Non-pigmented ciliary epithelial cell (primary cell): Measurements from ENCODE around the gene SLC10A7.
"Not testable (repeated sequence)": the region's sequence is repeated elsewhere in the genome, so short reads cannot be mapped to it uniquely, and the experiment has no call there.

Source experiments
- DNase-seq: peaks from one replicate; pipeline ENCODE4 v3.0.0-alpha.2; 2010; ENCODE audit warnings: low read depth

SLC10A7 gene

DNA sequence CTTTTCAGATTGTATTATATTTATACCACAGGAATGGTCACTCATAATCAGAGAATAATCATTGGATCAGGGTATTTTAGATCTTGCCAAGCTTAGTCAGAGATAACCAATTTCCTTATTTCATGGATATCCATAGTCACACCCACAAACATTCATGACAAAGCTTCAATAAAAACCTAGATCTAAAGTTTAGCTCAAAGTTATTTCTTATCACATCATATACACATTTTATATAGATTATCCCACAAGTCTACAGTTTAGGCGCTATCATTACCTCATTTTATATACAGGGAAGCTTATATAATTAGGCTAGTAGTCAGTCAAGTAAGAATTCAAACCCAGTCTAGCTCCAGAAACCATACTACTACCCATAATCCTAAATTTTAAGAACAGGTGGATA is 82.3 kb downstream of the SLC10A7 start:
- no peak for DNase-seq

DNA sequence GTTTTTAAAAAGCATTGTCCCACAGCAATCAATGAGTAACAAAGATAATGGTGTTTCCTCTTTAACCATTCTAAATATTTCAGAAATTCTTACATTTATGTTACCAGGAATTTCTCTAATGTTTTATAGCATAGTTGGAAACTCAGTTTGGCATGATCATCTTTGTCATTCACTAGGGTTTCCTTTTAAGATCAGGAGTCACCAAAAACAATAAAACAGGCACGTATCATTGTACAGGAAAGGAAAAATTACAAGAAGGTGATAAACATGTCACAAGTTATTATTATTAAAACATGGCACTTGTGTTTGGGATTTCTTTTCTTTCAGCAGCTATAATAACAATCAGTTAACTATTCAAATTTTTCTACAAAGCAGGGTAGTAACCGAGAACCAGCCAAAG is 84.0 kb downstream of the SLC10A7 start:
- DNase-seq = no peak

DNA sequence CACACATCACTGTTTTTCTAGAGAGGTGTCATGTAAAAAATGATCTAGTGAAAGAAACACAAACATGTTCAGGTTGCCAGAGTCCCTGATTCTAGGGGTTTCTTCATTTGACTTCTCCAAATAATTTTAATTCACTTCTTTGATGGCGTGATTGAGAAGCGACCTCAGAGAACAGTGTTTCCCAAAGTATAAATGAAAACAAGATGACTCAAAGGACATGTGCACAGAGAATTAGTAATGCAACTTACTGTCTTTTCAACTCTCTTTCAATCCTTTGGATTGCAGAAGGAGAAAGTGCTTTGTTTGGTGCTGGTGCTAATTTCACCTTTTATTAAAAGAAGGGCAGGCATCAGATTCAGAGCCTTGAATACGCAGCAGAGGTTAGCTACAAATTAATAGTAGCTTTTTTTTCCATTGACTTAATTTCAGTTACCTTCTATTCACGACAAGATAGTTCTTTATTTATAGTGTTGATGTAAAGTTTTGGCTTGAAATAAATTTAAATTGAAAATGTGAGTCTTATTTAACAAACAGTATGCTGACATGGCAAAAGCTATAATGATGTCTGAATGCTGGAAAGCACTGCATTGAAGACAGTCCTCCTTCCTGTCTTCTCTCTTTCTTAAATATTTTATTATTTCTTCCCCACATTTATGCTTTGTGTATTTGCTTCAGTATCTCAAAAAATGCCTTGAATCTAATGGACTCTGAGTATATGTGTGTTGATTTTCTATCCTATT is 85.1 kb downstream of the SLC10A7 start:
- DNase-seq = no peak

DNA sequence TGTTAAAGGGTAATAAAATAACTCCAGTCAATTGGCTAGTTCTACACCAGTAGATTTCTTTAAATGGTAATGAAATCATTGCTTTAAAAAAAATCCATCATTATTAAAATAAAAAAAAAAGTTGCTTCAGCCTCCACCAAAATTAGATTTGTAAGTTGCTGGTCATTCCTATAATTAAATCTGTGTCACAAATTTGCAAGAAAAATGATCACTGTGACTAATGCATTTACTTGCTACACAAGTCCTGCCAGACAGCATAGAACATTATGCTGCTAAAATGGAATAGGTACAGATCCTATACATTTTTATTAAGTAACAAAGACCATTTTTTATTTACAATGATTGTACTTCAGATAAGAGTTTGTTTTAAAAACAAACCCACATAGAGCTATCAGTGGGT is 85.8 kb downstream of the SLC10A7 start:
- DNase-seq = no peak

DNA sequence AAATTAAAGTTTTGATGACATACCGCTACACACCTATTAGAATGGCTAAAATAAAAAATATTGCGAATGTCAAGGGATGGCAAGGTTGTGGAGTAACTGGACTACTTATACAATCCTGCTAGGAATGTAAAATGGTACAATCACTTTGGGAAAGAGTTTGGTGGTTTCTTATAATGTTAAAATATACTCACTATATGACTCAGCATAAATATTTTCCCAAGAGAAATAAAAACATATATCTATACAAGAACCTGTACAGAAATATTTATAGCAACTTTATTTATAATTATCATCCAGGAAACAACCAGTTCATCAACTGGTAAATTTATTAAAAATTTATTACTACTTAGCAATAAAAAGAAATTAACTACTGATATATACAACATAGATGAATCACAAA is 89.7 kb downstream of the SLC10A7 start:
- DNase-seq = no peak

DNA sequence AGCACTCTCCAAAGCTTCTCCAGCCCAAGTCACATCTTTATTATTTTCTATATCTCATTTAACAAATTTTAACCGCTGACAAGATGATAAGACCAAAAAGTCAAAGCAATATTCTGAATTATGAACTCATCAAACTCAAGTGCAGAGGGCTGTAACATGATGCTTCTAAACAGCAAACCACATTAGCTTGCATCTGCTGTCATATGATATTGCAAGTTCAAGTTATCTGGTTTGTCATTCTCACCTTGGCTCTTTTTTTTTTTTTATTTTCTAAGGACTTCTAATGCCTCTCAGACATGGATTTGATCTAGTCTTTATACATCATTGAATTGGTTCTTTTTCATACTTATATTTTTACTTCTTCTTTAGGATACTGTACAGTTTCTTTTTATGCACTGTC is 93.4 kb downstream of the SLC10A7 start:
- DNase-seq = no peak

DNA sequence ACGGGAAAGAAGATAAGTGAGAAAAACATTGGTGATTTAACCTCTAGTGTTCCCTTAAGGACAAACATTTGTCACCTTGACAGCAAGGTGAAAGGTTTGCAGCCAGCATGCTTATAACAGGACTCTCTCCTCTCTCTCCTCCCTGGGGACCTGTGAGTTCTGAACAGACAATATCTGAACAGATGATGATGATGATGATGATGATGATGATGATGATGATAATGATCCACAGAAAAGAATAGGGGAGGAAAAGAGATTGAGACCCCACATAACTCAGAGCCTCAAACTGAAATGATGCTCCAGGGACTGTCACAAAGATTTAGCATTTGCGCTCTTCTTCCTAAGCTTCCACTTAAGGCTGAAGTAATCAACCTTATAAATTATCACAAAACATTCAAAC is 103.9 kb downstream of the SLC10A7 start:
- no peak for DNase-seq

DNA sequence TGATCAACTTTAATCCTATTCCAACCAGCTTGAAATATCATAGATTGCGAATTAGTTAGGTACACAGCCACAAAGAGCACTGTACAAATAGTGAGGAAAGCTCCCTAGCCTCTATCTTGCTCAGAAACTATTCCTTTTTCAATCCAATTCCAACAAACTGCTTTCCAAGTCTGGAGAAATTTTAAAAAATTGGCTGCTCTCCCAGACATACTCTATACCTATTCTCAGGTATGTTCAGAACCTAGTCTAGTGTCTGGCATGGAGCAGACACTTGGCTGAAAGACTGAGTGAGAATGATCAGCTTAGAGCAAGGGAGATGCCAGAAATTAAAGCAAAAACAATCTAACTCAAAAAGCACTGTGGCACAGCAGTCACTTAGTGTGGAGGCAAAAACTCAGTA is 105.9 kb downstream of the SLC10A7 start:
- DNase-seq = no peak

DNA sequence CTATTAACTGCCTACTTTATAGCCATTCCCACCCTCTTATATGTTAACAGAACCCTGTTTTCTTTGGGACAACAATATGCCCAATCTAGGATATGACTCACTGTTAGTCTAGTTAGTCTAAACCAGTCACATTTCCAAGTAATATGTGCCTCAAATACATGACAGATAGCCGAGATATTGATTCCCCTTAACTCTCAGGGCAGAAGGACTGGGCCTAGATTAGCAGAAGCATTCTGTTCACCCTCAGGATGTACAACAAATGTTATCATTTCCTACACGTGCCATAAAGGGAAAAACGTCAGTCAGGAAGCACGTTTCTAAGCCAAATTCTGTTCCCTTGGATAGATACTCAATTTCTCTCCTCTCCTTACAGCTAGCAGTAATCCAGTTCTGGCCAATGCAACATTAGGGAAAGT is 114.1 kb downstream of the SLC10A7 start:
- DNase-seq = no peak

DNA sequence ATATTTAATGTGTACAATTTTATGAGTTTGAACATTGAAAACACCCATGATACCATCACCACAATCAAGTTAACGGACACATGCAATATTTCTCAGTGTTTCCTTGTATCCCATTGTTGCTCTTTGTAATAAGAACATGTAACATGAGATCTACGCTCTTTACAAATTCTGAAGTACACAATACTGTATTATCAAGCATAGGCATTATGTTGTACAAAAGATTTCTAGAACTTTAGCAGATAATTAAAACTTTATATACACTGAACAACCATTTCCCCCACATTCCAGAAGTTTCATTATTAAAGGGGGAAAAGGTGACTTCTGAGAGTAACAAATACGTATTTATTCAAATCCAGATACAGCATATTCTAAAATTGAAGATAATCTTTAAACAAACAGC is 114.5 kb downstream of the SLC10A7 start:
- DNase-seq = no peak

DNA sequence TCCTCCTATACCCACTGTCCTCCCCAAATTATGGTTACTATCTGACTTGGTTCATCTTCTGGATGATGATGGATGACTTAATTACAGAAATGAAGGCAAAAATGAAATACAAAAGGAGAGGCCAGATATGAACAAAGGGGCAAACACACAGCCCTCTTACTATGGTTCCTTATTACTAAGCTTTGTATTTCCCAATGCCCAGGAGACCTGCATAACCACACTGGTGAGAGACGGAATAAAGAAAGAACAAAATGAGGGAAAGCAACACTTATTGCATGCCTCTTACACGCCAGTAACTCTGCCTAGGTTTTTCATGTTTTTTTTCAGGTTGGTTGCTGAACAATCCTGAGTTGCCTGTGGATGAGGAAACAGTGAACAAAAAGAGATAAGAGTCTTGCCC is 120.5 kb downstream of the SLC10A7 start:
- no peak for DNase-seq

DNA sequence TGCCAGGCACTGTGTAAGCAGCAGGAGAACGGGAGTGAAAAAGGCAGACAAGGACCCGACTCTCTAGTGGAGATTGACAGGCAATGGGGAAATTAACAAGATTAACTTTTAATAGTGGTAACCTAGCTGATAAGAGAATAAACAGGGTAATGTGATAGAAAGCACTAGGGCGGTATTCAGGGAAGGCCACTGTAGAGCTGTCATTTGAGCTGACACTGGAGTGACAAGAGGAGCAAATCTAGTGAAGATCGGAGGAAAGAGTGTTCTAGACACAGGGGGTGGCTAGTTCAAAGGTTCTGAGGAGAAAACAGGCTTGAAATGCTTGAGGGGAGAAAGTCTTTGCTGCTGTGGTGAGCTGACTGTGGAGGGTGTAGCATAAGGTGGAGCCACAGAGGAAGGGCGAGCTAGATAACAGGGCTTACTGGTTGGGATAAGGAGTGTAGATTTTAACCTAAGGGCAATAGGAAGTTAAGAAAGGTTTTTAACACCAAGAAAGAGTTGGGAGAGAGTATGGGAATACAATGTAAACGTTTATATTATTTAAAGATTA is 122.8 kb downstream of the SLC10A7 start:
- no peak for DNase-seq

DNA sequence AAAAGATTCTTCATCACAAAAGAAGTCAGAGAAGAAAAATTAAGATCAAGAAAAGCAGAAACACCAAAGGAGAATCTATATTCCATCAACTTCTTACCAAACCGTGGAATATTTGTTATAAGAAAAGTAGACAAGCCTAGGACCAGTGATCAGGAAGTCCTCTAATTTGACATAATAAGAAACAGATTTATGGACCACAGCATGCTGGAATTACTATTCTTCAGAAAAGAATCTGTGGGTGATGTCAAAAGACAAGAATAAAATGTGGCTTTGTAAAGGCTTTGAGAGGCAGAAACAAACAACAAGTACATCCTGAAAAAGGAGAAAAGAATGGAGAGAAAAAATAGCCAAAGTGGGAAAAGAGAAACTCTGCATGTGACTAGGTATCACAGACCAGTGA is 123.3 kb downstream of the SLC10A7 start:
- DNase-seq = no peak

DNA sequence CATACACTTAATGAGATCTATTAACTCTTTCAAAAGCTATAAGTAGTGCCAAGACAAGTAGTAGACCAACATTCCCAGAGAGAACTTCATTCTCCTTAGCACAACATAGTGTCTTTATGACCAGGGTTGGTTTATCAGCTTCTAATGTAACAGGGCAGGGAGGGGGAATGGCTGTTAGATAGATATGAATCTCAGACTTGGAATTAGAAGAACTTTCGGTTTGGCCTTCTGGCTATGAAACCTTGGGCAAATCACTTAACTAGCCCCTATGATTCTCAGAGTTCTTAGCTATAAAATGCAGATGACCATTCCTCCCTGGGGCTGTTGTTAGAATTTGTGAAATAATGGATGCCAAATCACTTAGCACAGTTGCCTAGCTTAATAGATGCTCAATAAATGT is 132.2 kb downstream of the SLC10A7 start:
- no peak for DNase-seq

DNA sequence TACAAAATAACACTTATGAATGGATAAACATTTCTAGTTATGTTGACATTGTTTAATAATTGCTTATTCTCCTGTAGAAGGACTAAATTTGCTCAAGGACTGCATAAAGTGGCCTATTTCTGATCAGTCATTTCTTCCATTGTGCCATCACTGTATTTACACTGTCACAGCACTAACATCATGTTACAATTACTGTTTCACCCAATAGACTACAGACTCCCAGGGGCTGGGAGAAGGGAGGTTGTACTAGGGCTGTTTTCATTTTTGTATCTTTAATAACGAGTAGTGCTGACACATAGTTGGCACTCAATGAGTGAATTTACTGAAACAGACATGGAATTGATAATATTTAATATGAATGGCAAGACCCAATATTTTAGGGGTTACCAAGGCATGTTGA is 139.5 kb downstream of the SLC10A7 start:
- DNase-seq = no peak

DNA sequence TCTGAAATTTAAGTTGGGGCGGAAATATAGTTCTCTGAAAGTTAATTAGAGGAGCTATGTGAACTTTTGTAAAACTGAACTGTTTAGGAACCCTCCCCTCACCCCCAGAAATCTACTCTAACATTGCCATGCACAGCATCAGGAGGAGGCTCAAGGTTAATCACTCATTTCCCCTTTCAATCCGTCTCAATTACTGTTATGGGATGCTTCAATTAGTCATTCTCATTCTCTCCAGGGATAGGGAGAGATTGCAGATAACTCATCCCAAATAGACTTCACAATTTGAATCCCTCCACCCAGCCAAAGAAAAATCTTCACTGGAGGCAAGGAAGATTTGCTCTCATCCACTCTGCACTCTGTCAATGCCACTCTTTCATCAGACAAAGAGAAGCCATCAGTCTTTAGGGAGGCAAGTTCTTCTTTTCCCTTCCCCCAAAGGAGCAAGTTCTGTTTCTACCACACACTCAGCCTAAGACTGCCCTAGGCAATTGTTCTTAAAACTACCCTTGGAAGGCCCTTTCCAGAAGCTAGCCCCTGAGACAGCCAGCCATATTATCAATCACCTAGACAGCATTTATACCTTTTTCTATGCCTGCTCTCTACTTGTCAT is 140.4 kb downstream of the SLC10A7 start:
- DNase-seq = no peak

DNA sequence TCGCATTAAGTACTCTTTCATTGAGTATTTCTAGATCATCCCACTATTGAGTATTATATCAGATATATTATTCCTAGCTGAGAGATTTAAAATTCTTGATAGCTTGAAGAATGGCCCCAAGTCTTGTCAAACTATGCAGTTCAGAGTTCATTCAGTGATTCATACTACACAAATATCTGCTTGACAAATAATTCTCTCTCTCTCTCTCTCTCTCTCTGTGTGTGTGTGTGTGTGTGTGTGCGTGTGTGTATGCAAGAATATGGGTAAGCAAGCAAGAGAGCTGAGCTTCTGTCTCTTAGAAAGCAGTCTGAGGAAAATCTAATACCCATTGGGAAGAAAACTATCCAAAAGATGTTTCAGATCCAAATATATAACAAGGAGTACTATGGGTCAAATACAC is 142.0 kb downstream of the SLC10A7 start:
- peak; percentile 18 for DNase-seq

DNA sequence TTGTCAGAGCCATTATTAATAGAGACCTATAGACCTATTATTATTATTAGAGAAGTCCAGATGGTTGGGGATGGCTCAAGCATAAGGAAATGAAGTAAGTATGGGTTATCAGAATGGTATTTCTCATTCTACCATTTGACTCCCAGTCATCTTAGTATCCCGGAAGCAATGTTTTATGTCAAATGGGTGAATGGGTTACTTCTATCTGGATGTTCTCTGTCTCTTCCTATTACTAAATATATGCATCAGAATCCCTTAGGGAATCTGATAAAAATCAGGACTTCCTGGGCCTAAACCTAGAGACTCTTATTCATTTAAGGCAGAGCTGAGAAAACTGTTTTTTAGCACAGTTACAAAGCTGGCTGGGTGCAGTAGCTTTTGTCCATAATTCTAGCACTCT is 149.9 kb downstream of the SLC10A7 start:
- no peak for DNase-seq

DNA sequence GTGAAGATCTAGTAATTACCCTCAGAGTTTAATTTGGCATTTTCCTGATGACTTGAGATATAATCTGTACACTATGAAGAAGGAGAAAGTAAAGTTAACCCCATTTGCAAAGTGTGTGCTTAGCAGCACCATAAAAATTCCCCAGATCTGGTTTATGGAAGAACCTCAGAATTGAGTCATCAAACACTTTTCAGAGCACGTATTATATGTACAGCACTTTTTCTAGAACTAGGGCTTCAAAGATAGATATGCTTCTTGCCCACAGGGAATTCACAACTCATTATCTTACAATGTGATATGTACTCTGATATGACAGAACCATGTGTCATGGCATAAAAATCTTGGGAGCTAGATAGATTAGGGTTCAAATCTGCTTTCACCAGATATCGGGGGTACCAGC is 150.9 kb downstream of the SLC10A7 start:
- peak; percentile 27 for DNase-seq

DNA sequence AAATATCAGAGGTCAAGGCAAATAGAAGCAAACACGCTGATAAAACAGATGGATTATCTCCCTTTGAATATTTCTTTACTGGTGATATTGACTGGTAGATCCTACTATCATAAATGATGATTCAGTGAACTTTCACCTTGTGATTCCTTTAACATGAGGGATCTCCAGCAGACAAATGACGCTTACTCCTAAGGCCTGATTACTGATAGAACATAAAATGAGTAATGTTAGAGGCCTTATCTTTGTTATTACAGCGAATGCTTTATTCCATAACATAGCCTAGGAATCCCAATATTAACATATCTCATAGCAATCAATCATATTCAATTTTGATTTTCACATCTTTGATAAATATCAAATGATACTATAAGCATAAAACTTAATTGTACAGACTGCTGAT is 152.3 kb downstream of the SLC10A7 start:
- no peak for DNase-seq

DNA sequence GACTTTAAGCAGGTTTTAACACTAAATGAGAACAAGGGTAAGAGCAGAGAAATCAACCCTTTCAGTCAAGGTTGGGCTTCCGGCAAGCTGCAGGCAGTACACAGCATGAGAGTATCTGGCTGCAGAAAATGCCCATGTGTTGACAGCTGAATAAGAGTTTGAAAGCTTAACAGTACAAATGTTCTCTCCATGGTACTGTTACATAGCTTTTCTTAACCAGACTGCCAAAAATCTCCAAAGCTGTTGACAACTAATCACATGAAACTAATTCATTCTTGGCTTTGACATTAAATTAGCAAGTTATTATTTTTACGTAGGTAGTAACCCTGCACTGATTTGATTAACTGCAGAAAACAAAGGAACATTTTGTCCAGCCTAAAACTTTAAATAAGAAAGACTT is 153.5 kb downstream of the SLC10A7 start:
- DNase-seq = no peak

DNA sequence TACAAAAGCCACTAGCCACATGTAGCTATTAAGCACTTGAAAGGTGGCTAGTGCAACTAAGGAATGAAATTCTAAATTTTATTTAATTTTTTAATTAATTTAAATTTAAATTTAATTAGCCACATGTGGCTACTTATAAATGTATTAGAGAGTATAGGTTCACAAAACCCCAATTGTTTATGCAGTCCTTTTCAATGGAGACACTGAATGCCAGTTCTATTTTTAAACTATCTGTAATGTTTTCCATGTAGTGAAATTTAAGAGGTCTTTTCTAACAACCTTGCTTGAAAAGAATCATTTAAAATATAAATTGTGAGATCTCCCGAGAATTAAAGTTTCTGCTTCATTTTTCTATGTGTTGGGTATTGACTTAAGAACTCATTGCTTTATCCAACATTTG is 154.4 kb downstream of the SLC10A7 start:
- no peak for DNase-seq

DNA sequence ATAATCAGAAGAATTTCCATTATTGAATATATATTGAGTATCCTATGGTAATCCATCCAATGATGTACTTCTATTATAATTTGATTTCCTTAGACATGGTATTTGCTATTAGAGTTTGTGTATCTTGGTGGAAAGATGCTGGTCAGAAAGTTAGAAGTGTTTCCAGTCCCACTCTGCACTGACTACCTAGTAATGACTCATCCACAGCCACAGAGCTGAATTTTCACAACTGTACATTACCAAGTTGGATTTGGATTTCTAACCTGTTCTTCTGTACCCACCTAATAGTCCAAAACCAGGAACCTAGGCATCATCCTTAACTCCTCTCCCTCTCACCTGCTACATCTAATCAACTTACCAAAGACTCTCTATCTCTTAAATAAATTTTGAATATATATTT is 162.0 kb downstream of the SLC10A7 start:
- no peak for DNase-seq

DNA sequence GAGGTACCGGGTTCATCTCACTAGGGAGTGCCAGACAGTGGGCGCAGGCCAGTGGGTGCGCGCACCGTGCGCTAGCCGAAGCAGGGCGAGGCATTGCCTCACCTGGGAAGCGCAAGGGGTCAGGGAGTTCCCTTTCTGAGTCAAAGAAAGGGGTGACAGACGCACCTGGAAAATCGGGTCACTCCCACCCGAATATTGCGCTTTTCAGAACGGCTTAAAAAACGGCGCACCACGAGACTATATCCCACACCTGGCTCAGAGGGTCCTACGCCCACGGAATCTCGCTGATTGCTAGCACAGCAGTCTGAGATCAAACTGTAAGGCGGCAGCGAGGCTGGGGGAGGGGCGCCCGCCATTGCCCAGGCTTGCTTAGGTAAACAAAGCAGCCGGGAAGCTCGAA is 171.6 kb downstream of the SLC10A7 start:
- not testable (repeated sequence) for DNase-seq
